ENCODE results near the gene TRHDE. TPM values are rescaled to one million over a fixed set of nuclear protein-coding genes. Genes with fewer than 3 reads are reported as not detected.
A peak's percentile ranks its signal among the peaks of the same experiment; 100 is the strongest.

TRHDE gene
- total RNA-seq, 5 donors from 2014 or later (not counting 1 experiment from before 2014, with no cell fraction given): 0.23 TPM; not detected in 4

- ChIA-PET CTCF (no interaction called here), POLR2A (no interaction called here)
- no peak overlapping the region for H3K27ac ChIP-seq (ENCODE audit: low read length)
- no CpG with 5 or more reads among the region's 2 CpGs for WGBS (ENCODE audit: insufficient coverage)
- H3K9me3 Mint-ChIP-seq: no peaks in the 10 kb centered on the region
- no peak overlapping the region for H3K4me3 Mint-ChIP-seq
- peaks cover 0 to 16% of the 10 kb centered on the region in 2 experiments for H3K27me3 ChIP-seq (replicated peaks in 1 of 2; ENCODE audit: control insufficient read depth in 2 of 2, extremely low read depth in 1 of 2, insufficient read depth in 2 of 2, low read length in 1 of 2)
- H3K27ac Mint-ChIP-seq: no peak overlapping the region
- DNase-seq (no peak), ATAC-seq (replicated peaks in 1 of 4) (no peak)
- peaks cover 0 to 5% (median 0%) of the 10 kb centered on the region in 3 donors for H3K4me1 Mint-ChIP-seq
- H3K9me3 ChIP-seq: no peaks in the 10 kb centered on the region
- no peaks in the 10 kb centered on the region for H3K36me3 ChIP-seq (ENCODE audit: control insufficient read depth in 2 of 2, extremely low read depth in 1 of 2, insufficient read depth in 1 of 2, low read length in 1 of 2)
- no peak overlapping the region for H3K4me3 ChIP-seq (ENCODE audit: control insufficient read depth in 1 of 2, extremely low read depth in 1 of 2, low read length in 1 of 2)
- H3K36me3 Mint-ChIP-seq: no peaks in the 10 kb centered on the region
- peaks cover 18 to 26% of the 10 kb centered on the region in 2 donors for H3K27me3 Mint-ChIP-seq
- H3K4me1 ChIP-seq (ENCODE audit: control insufficient read depth in 1 of 2, extremely low read depth in 1 of 2, insufficient read depth in 2 of 2, low read length in 2 of 2): no peaks in the 10 kb centered on the region
Measured at GRCh38 chr12:72267974-72268373, 4.2 kb upstream of the TRHDE start.

GRCh38 chr12:72268386-72268785 lies 3.8 kb upstream of the TRHDE start:
- Mint-ChIP-seq H3K4me1 (peaks cover 0 to 5% (median 0%) of the 10 kb centered on the region in 3 donors), H3K9me3 (no peaks in the 10 kb centered on the region), H3K27me3 (peaks cover 21 to 26% of the 10 kb centered on the region in 2 donors), H3K4me3 (no peak overlapping the region), H3K36me3 (no peaks in the 10 kb centered on the region), H3K27ac (no peak overlapping the region)
- ChIA-PET CTCF (no interaction called here), POLR2A (no interaction called here)
- no peak for DNase-seq
- no peaks in the 10 kb centered on the region for H3K4me1 ChIP-seq (ENCODE audit: control insufficient read depth in 1 of 2, extremely low read depth in 1 of 2, insufficient read depth in 2 of 2, low read length in 2 of 2)
- H3K9me3 ChIP-seq: no peaks in the 10 kb centered on the region
- H3K36me3 ChIP-seq (ENCODE audit: control insufficient read depth in 2 of 2, extremely low read depth in 1 of 2, insufficient read depth in 1 of 2, low read length in 1 of 2): no peaks in the 10 kb centered on the region
- H3K27me3 ChIP-seq (replicated peaks in 1 of 2; ENCODE audit: control insufficient read depth in 2 of 2, extremely low read depth in 1 of 2, insufficient read depth in 2 of 2, low read length in 1 of 2): peaks cover 0 to 20% of the 10 kb centered on the region in 2 experiments
- no peak overlapping the region for H3K27ac ChIP-seq (ENCODE audit: low read length)
- WGBS (ENCODE audit: insufficient coverage): no CpG with 5 or more reads among the region's 2 CpGs
- H3K4me3 ChIP-seq (ENCODE audit: control insufficient read depth in 1 of 2, extremely low read depth in 1 of 2, low read length in 1 of 2): no peak overlapping the region
- no peak for ATAC-seq (replicated peaks in 1 of 4)

- CTCF ChIA-PET: no interaction called here
- Mint-ChIP-seq H3K36me3 (no peaks in the 10 kb centered on the region), H3K4me3 (no peak overlapping the region), H3K27me3 (peaks cover 30 to 35% of the 10 kb centered on the region in 2 donors), H3K27ac (no peak overlapping the region), H3K9me3 (no peaks in the 10 kb centered on the region), H3K4me1 (peaks cover 0 to 5% (median 5%) of the 10 kb centered on the region in 3 donors)
- Histone ChIP-seq H3K36me3 (ENCODE audit: control insufficient read depth in 2 of 2, extremely low read depth in 1 of 2, insufficient read depth in 1 of 2, low read length in 1 of 2) (no peaks in the 10 kb centered on the region), H3K4me3 (ENCODE audit: control insufficient read depth in 1 of 2, extremely low read depth in 1 of 2, low read length in 1 of 2) (no peak overlapping the region), H3K27ac (ENCODE audit: low read length) (no peak overlapping the region), H3K4me1 (ENCODE audit: control insufficient read depth in 1 of 2, extremely low read depth in 1 of 2, insufficient read depth in 2 of 2, low read length in 2 of 2) (no peaks in the 10 kb centered on the region), H3K9me3 (no peaks in the 10 kb centered on the region), H3K27me3 (replicated peaks in 1 of 2; ENCODE audit: control insufficient read depth in 2 of 2, extremely low read depth in 1 of 2, insufficient read depth in 2 of 2, low read length in 1 of 2) (peaks cover 7 to 28% of the 10 kb centered on the region in 2 experiments)
- DNase-seq (no peak), ATAC-seq (replicated peaks in 1 of 4) (no peak)
- no CpG with 5 or more reads among the region's 1 CpG for WGBS (ENCODE audit: insufficient coverage)
- POLR2A ChIA-PET: interaction anchor here in 1 of 2 donors (0.7 kb wide), 1 partner anchor 187 kb away, joined by 3 read pairs; no protein-coding TSS in a partner anchor
Measured at GRCh38 chr12:72269491-72269890, 2.7 kb upstream of the TRHDE start.

- H3K27ac Mint-ChIP-seq: no peak overlapping the region
- CTCF ChIA-PET: no interaction called here
- no peaks in the 10 kb centered on the region for H3K9me3 Mint-ChIP-seq
- H3K4me1 Mint-ChIP-seq: peaks cover 0 to 5% (median 5%) of the 10 kb centered on the region in 3 donors
- no peak overlapping the region for H3K4me3 Mint-ChIP-seq
- H3K27me3 Mint-ChIP-seq: peaks cover 36 to 39% of the 10 kb centered on the region in 2 donors
- no CpG with 5 or more reads among the region's 2 CpGs for WGBS (ENCODE audit: insufficient coverage)
- ATAC-seq (replicated peaks in 1 of 4): no peak
- POLR2A ChIA-PET: no interaction called here
- no peaks in the 10 kb centered on the region for H3K36me3 Mint-ChIP-seq
- H3K4me3 ChIP-seq (ENCODE audit: control insufficient read depth in 1 of 2, extremely low read depth in 1 of 2, low read length in 1 of 2): no peak overlapping the region
- H3K9me3 ChIP-seq: no peaks in the 10 kb centered on the region
- no peaks in the 10 kb centered on the region for H3K36me3 ChIP-seq (ENCODE audit: control insufficient read depth in 2 of 2, extremely low read depth in 1 of 2, insufficient read depth in 1 of 2, low read length in 1 of 2)
- no peak for DNase-seq
- H3K4me1 ChIP-seq (ENCODE audit: control insufficient read depth in 1 of 2, extremely low read depth in 1 of 2, insufficient read depth in 2 of 2, low read length in 2 of 2): no peaks in the 10 kb centered on the region
- peaks cover 8 to 28% of the 10 kb centered on the region in 2 experiments for H3K27me3 ChIP-seq (replicated peaks in 1 of 2; ENCODE audit: control insufficient read depth in 2 of 2, extremely low read depth in 1 of 2, insufficient read depth in 2 of 2, low read length in 1 of 2)
- no peak overlapping the region for H3K27ac ChIP-seq (ENCODE audit: low read length)
Measured at GRCh38 chr12:72270246-72270645, 1.9 kb upstream of the TRHDE start.

GRCh38 chr12:72270961-72271360 lies 1.2 kb upstream of the TRHDE start:
- Mint-ChIP-seq H3K27ac (no peak overlapping the region), H3K4me3 (no peak overlapping the region), H3K27me3 (peaks cover 36 to 39% of the 10 kb centered on the region in 2 donors), H3K36me3 (no peaks in the 10 kb centered on the region), H3K9me3 (no peaks in the 10 kb centered on the region), H3K4me1 (peaks cover 0 to 5% (median 5%) of the 10 kb centered on the region in 3 donors)
- 89% methylated on average over 2 of the region's 6 CpGs for WGBS (ENCODE audit: insufficient coverage)
- ChIA-PET CTCF (no interaction called here), POLR2A (no interaction called here)
- no peak overlapping the region for H3K27ac ChIP-seq (ENCODE audit: low read length)
- H3K9me3 ChIP-seq: no peaks in the 10 kb centered on the region
- ATAC-seq (replicated peaks in 1 of 4) (no peak), DNase-seq (no peak)
- peaks cover 8 to 28% of the 10 kb centered on the region in 2 experiments for H3K27me3 ChIP-seq (replicated peaks in 1 of 2; ENCODE audit: control insufficient read depth in 2 of 2, extremely low read depth in 1 of 2, insufficient read depth in 2 of 2, low read length in 1 of 2)
- H3K4me1 ChIP-seq (ENCODE audit: control insufficient read depth in 1 of 2, extremely low read depth in 1 of 2, insufficient read depth in 2 of 2, low read length in 2 of 2): no peaks in the 10 kb centered on the region
- no peaks in the 10 kb centered on the region for H3K36me3 ChIP-seq (ENCODE audit: control insufficient read depth in 2 of 2, extremely low read depth in 1 of 2, insufficient read depth in 1 of 2, low read length in 1 of 2)
- H3K4me3 ChIP-seq (ENCODE audit: control insufficient read depth in 1 of 2, extremely low read depth in 1 of 2, low read length in 1 of 2): no peak overlapping the region

GRCh38 chr12:72271451-72272090 lies 599 bp upstream of the TRHDE start:
- H3K4me3 Mint-ChIP-seq: peak overlapping the region in 1 of 3 donors; percentile 17
- peaks cover 36 to 43% of the 10 kb centered on the region in 2 donors for H3K27me3 Mint-ChIP-seq

More at GRCh38 chr12:72271451-72272090, 599 bp upstream of the TRHDE start:
- Histone ChIP-seq H3K9me3 (no peaks in the 10 kb centered on the region), H3K4me3 (ENCODE audit: control insufficient read depth in 1 of 2, extremely low read depth in 1 of 2, low read length in 1 of 2) (no peak overlapping the region), H3K27me3 (replicated peaks in 1 of 2; ENCODE audit: control insufficient read depth in 2 of 2, extremely low read depth in 1 of 2, insufficient read depth in 2 of 2, low read length in 1 of 2) (peaks cover 8 to 28% of the 10 kb centered on the region in 2 experiments), H3K27ac (ENCODE audit: low read length) (no peak overlapping the region), H3K4me1 (ENCODE audit: control insufficient read depth in 1 of 2, extremely low read depth in 1 of 2, insufficient read depth in 2 of 2, low read length in 2 of 2) (no peaks in the 10 kb centered on the region), H3K36me3 (ENCODE audit: control insufficient read depth in 2 of 2, extremely low read depth in 1 of 2, insufficient read depth in 1 of 2, low read length in 1 of 2) (no peaks in the 10 kb centered on the region)
- ChIA-PET CTCF (no interaction called here), POLR2A (no interaction called here)
- H3K9me3 Mint-ChIP-seq: no peaks in the 10 kb centered on the region
- H3K36me3 Mint-ChIP-seq: no peaks in the 10 kb centered on the region
- ATAC-seq (replicated peaks in 1 of 4) (no peak), DNase-seq (no peak)
- H3K4me1 Mint-ChIP-seq: peaks cover 0 to 5% (median 5%) of the 10 kb centered on the region in 3 donors
- H3K27ac Mint-ChIP-seq: no peak overlapping the region
- 2% methylated on average over 23 of the region's 35 CpGs for WGBS (ENCODE audit: insufficient coverage)

Measured in T-cell (primary cell).